ENCODE data around the gene TMEM42.

Gene TMEM42

DNA sequence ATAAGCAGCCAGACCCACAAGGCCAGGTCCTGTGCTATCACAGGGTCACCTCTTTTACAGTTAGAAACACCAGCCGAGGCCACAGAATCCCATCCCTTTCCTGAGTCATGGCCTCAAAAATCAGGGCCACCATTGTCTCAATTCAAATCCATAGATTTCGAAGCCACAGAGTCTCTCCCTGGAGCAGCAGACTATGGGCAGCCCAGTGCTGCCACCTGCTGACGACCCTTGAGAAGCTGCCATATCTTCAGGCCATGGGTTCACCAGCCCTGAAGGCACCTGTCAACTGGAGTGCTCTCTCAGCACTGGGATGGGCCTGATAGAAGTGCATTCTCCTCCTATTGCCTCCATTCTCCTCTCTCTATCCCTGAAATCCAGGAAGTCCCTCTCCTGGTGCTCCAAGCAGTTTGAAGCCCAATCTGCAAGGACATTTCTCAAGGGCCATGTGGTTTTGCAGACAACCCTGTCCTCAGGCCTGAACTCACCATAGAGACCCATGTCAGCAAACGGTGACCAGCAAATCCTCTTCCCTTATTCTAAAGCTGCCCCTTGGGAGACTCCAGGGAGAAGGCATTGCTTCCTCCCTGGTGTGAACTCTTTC is 52.3 kb downstream of the TMEM42 start:
- peak; percentile 29 to 74 for DNase-seq

DNA sequence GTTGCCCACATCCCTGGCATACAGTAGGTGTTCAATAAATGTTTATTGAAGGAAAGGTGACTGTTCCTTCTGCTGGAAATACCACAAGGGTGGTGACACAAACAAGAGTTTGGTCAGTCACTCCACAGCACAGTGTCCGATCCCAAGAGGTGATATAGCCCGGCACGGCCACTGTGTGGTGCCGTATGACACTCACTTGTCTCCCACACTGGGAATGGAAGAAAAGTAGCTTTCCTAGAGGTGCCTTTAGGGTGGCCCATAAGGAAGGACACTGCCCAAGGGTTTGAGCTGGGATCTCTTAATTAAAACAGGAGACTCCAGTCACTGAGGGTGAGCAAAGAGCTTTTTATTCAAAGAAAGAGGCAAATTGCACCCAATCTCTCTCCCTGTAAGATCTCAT is 53.2 kb downstream of the TMEM42 start:
- no peak for DNase-seq
